HL-60 (cell line): ENCODE results near the gene NR4A1.

ENCODE experiments used
- CTCF ChIP-seq: IDR thresholded peaks from one replicate; pipeline ENCODE4 v1.5.1; 2011; ENCODE audit warnings: low read length, control low read depth, inconsistent platforms; ENCODE audit not compliant: insufficient read depth
- GABPA ChIP-seq: IDR thresholded peaks from 2 replicates; pipeline ENCODE4 v1.6.1; 2012; ENCODE audit warnings: low read depth
- POLR2AphosphoS5 ChIP-seq: IDR thresholded peaks from 2 replicates; pipeline ENCODE4 v1.6.1; 2012; ENCODE audit warnings: low read depth
- REST ChIP-seq: IDR thresholded peaks from 2 replicates; pipeline ENCODE4 v1.6.1; 2012; ENCODE audit warnings: low read depth; ENCODE audit not compliant: insufficient replicate concordance

DNA sequence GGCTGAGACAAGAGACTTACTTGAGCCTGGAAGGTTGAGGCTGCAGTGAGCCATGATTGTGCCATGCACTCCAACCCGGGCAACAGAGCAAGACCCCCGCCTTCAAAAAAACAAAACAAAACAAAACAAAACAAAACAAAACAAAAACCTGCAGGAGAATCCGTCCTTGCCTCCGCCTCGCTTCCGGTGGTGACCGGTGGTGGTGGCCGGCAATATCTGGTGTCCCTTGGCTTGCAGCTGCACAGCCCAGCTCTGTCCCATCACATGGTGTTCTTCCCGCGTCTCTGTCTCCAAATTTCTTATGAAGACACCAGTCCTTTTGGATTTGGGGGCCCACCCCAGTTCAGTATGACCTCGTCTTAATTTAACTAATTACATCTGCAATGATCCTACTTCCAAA is 38.2 kb downstream of the NR4A1 start:
- no peak for TF ChIP-seq CTCF
- no peak for TF ChIP-seq GABPA
- TF ChIP-seq REST: no peak
- no peak for TF ChIP-seq POLR2AphosphoS5
